KG1 (cell line): ENCODE results near the gene ZNF354B.

Experiments
- DNase-seq: peaks from one replicate; lab custom pipeline; 2025; lab: John Stamatoyannopoulos, UW

Gene ZNF354B

DNA sequence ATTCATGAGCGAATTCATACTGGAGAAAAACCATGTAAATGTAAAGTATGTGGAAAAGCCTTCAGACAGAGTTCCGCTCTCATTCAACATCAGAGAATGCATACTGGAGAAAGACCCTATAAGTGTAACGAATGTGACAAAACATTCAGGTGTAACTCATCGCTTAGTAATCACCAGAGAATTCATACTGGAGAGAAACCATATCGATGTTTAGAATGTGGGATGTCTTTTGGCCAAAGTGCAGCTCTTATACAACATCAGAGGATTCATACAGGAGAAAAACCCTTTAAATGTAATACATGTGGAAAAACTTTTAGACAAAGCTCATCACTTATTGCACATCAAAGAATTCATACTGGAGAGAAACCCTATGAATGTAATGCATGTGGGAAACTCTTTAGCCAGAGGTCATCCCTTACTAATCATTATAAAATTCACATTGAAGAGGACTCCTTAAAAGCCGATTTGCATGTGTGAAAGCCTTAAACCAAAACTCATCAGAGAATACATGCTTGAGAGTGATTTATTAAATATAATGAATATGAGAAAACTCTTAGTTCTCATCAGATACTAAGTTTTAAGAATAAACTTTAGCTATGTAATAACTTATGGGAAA lies 24.2 kb downstream of the ZNF354B start:
- no peak for DNase-seq

DNA sequence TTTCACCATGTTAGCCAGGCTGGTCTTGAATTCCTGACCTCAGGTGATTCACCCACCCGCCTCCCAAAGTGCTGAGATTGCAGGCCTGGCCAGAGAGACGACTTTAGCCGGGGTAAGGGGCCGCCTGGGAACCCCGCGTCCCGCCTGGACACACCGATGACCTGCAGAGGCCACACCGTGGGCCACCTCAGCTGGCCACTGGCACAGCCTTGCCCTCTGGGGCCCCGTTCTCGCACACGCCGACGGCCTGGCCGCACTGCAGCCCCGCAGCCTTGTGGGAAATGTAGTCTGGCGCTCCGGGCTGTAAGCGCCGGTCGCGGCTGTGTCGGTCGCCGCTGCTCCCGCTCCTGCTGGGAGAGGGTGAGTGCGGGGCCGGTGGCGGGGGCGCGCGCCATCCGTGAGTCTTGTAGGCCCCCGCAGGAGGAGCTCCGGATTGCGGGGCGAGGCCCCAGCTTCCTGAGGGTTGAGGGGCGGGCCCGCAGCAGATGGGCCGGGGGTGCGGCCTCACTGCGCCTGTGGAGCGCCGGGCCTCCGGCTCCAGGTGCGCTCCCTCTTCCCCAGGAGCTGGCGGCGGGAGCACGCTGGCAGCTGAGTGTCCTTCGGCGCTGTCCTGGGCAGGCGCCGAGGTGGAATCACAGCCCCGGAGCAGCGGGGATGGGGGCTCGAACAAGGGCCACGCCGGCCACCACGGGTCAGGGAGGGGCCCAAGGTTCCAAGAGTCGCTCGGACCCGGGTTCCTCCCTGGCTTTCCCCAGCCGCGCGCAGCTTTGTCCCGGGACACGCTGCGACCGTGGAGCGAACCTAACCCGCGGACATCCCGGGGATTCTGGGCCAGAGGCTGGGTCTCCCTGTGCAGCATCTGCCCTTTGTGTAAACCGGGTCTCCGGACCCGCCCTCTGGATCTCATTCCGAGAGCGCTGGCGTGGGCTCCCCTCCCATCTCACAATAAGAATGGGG lies 36.1 kb downstream of the ZNF354B start, which contains the start of gene ZFP2:
ZFP2 (plus strand) TSS at position 299 of the 957 bp plus-strand sequence. CDS start 35,401 bp downstream, outside the sequence.
- no peak for DNase-seq

DNA sequence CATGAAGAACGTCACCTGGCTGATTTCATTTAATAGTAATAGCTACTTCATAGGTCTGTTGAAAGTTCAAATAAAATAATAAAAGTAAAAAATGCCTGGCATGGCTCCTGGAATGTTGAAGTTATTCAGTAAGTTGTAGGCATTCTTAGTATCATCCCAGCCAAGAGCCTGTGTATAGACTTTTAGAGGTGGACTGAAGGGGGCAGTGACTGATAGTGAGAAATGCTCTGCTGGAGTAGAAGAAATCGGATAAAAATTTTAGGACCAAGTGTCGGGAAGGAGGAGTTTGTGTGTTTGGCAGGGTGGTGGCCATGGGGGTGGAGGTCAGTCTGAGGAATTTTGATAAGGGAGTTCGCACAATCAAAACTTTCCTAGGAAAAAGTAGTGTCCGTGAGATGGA lies 39.5 kb downstream of the ZNF354B start:
- no peak for DNase-seq

DNA sequence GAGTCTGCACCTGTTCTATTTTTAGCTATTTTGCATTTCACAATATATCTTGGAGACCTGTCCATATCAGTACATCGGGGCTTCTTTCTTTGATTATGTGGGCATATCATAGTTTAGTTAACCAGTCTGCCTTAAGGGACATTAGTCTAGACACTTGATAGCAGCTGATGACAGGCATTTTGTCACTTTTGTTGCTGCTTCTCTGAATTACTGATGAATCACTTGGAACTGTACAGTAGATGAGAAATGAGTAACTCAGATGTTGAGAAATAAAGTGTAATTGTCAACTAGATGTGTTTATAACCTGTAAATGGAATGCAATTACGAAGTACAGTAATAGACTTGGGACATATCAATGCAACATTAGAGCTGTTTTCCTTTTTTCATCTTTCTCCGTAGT lies 43.1 kb downstream of the ZNF354B start:
- no peak for DNase-seq

DNA sequence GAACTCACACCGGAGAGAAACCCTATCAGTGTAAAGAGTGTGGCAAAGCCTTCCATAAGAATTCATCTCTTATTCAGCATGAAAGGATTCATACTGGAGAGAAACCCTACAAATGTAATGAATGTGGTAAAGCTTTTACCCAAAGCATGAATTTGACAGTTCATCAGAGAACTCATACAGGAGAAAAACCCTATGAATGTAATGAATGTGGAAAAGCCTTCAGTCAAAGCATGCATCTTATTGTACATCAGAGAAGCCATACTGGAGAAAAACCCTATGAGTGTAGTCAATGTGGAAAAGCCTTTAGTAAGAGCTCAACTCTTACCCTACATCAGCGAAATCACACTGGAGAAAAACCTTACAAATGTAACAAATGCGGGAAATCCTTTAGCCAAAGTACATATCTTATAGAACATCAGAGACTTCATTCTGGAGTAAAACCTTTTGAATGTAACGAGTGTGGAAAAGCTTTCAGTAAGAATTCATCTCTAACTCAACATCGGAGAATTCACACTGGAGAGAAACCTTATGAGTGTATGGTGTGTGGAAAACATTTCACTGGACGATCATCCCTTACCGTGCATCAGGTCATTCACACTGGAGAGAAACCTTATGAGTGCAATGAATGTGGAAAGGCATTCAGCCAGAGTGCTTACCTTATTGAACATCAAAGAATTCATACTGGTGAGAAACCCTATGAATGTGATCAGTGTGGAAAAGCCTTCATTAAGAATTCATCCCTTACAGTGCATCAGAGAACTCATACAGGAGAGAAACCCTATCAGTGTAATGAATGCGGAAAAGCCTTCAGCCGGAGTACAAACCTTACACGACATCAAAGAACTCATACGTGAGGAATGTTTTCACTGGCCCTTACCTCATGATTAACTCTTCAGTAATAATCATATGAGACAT lies 72.3 kb downstream of the ZNF354B start:
- no peak for DNase-seq
